ENCODE results near the gene POMC. TPM values are rescaled to one million over a fixed set of nuclear protein-coding genes. Genes with fewer than 3 reads are reported as not detected.

POMC gene
- total RNA-seq, 4 donors from 2014 or later = 1.4 to 26.9 (median 6.4) TPM

- no peak for DNase-seq
- TF ChIP-seq, protein P1, sequence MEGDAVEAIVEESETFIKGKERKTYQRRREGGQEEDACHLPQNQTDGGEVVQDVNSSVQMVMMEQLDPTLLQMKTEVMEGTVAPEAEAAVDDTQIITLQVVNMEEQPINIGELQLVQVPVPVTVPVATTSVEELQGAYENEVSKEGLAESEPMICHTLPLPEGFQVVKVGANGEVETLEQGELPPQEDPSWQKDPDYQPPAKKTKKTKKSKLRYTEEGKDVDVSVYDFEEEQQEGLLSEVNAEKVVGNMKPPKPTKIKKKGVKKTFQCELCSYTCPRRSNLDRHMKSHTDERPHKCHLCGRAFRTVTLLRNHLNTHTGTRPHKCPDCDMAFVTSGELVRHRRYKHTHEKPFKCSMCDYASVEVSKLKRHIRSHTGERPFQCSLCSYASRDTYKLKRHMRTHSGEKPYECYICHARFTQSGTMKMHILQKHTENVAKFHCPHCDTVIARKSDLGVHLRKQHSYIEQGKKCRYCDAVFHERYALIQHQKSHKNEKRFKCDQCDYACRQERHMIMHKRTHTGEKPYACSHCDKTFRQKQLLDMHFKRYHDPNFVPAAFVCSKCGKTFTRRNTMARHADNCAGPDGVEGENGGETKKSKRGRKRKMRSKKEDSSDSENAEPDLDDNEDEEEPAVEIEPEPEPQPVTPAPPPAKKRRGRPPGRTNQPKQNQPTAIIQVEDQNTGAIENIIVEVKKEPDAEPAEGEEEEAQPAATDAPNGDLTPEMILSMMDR (IDR thresholded peaks at IDR 0.05) = no peak
- no peak for TF ChIP-seq POLR2A (IDR thresholded peaks at IDR 0.05)
- no peak overlapping the region for H3K27ac ChIP-seq
- no peaks in the 10 kb centered on the region for H3K9me3 ChIP-seq
- no peaks in the 10 kb centered on the region for H3K27me3 ChIP-seq
- no peak overlapping the region for H3K4me3 ChIP-seq
- intact Hi-C loops (cut with DNase I; ENCODE audit: low total_unique reads) = no loop called here
- no peaks in the 10 kb centered on the region for H3K4me1 ChIP-seq
- H3K36me3 ChIP-seq = no peaks in the 10 kb centered on the region
Measured at GRCh38 chr2:25194576-25195122, 26.3 kb upstream of the POMC start.

- TF ChIP-seq, protein P1 (IDR thresholded peaks at IDR 0.05) = no peak
- no peak for TF ChIP-seq POLR2A (IDR thresholded peaks at IDR 0.05)
- H3K36me3 ChIP-seq = no peaks in the 10 kb centered on the region
- DNase-seq = no peak
Measured at GRCh38 chr2:25190536-25190935, 22.2 kb upstream of the POMC start.

DNA sequence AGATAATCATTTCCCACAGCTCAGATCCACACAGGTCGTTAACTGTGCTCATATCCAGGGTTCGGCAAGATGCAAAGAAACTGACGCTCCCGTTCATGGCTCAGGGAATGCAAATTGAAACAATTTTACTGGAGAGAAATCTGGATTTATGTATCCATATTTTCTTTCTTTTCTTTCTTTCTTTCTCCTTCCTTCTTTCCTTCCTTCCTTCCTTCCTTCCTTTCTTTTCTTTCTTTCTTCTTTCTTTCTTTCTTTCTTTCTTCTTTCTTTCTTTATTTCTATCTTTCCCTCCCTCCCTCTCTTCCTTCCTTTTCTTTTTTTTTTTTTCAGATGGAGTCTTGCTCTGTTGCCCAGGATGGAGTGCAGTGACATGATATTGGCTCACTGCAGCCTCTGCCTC is 20.0 kb upstream of the POMC start:
- DNase-seq = no peak
- TF ChIP-seq POLR2A (IDR thresholded peaks at IDR 0.05) = no peak
- TF ChIP-seq, protein P1 (IDR thresholded peaks at IDR 0.05) = no peak
- Histone ChIP-seq H3K9me3 (no peaks in the 10 kb centered on the region), H3K27ac (no peak overlapping the region), H3K4me1 (no peaks in the 10 kb centered on the region), H3K4me3 (no peak overlapping the region), H3K36me3 (no peaks in the 10 kb centered on the region), H3K27me3 (no peaks in the 10 kb centered on the region)
- intact Hi-C loops (cut with DNase I; ENCODE audit: low total_unique reads) = no loop called here

More at GRCh38 chr2:25190536-25190935, 22.2 kb upstream of the POMC start:
- Histone ChIP-seq H3K4me1 (no peaks in the 10 kb centered on the region), H3K27me3 (no peaks in the 10 kb centered on the region), H3K9me3 (no peaks in the 10 kb centered on the region), H3K27ac (no peak overlapping the region), H3K4me3 (no peak overlapping the region)
- intact Hi-C loops (cut with DNase I; ENCODE audit: low total_unique reads) = no loop called here

GRCh38 chr2:25187729-25188350 is 19.5 kb upstream of the POMC start:
- intact Hi-C loops (cut with DNase I; ENCODE audit: low total_unique reads) = no loop called here
- no peaks in the 10 kb centered on the region for H3K27me3 ChIP-seq
- TF ChIP-seq, protein P1 (IDR thresholded peaks at IDR 0.05) = no peak
- no peak for TF ChIP-seq POLR2A (IDR thresholded peaks at IDR 0.05)
- no peak for DNase-seq
- H3K4me1 ChIP-seq = no peaks in the 10 kb centered on the region
- H3K36me3 ChIP-seq = no peaks in the 10 kb centered on the region
- no peak overlapping the region for H3K4me3 ChIP-seq
- no peaks in the 10 kb centered on the region for H3K9me3 ChIP-seq
- H3K27ac ChIP-seq = no peak overlapping the region

DNA sequence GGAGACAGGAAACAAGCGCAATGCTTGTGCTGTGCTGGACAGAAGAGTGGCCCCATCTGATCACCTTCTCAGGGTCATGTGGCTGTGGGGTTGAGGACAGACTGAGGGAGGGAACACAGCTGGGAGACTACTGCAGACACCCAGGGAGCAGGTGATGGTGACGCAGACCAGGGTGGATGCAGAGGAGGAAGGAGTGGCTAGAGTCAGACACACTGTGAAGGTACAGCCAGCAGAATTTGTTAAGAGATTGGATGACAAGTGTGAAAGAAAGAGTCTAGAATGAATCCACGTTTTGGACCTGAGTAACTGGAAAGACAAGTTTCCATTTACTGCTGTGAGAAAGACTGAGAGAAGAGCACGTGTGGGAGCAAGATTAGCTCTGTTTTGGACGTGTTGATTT is 15.9 kb upstream of the POMC start:
- no peaks in the 10 kb centered on the region for H3K4me1 ChIP-seq
- no peaks in the 10 kb centered on the region for H3K36me3 ChIP-seq
- no peak overlapping the region for H3K27ac ChIP-seq
- H3K9me3 ChIP-seq = no peaks in the 10 kb centered on the region
- TF ChIP-seq, protein P1 (IDR thresholded peaks at IDR 0.05) = no peak
- TF ChIP-seq POLR2A (IDR thresholded peaks at IDR 0.05) = no peak
- DNase-seq = no peak
- intact Hi-C loops (cut with DNase I; ENCODE audit: low total_unique reads) = no loop called here
- H3K27me3 ChIP-seq = no peaks in the 10 kb centered on the region
- no peak overlapping the region for H3K4me3 ChIP-seq
